CD4-positive, alpha-beta T cell treated with Interleukin-1 beta for 1 hour (primary cell): Measurements from ENCODE around the gene FGFR3.
"Not testable (repeated sequence)": the region's sequence is repeated elsewhere in the genome, so short reads cannot be mapped to it uniquely, and the experiment has no call there.

Experiments used
- DNase-seq, 2 donors: peaks; one replicate each; pipeline ENCODE4 v3.0.0-alpha.2; 2020 to 2022

The FGFR3 gene

DNA sequence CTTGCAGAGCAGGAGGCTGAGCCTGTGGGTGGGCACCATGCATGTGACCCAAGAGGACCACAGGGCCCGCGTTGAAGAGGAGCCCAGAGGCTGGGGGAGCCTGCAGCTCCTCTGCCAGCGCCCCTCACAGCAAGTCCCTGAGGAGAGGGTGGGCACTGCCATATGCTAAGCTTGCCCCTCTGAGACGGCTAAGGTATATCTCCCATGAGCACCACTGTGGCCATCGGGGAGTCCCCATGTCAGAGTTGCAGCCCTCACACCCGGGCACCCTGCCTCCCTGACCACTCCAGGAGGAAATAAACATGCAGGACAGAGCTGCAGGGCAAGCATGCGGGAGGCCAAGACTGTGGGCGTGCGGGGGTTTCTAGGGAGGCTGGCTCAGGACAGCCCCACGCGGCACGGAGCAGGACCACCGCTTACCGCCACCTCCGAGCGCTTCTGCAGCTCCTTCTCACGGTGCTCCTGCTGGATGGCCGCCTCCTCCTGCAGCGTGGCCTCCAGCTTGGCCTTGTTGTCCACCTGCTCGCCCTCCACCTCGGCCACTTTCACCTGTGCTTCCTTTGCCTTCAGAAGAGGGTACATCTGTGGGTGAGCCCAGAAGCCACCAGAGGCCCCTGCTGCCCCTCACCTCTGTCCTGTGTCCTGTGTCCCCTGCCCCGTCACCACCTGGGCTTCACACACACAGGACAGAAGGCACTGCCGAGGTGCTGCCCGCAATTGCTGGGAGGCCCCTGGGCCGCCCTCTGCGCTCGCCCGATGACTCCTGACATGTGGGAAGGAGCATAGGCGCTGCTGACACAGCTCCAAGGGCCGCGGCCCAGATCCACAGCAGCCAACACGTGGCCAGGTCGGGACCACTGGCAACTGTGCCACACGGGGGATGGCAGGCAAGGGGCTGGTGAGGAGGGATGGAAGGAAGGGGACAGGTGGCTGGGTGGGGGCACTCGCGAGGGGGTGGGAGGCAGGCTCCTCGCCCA, 29.8 kb downstream of the FGFR3 start:
- DNase-seq, result no peak

DNA sequence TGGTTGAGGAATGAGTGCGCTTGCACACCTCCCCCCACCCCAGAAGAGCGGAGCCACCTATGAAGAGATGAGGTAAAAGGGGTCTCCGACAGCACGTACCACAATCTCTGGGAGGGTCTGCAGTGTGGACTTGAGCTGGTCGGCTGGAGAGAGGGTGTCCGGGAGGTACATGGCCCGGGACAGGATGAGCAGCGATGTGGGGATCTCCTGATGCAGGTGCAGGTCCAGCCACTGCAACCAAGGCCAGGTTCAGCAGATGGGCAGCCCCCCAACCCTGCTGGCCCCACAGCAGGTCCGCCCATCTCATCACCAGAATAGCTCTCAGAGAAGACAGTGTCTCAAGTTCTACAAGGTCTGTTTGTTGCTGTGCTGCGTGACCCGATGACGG, 30.4 kb downstream of the FGFR3 start:
- no peak for DNase-seq

DNA sequence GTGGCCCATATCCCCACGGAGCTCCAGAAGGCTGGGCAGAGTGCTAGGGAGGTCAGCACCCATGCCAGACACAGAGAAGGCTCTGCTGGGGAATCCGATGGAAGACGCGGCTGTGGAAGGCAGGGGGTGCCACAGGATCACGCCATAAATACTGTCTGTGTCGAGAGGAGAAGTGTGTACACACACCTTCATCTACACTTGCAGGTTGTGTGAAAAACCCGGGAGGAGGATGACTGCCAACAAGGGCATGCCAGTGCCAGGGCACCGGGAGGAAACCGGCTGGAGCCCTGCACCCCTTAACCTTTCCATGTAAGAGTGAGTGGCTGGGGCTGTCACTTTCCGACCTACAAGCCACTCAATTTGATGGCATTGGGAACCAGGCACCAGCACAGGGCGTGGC, 31.7 kb downstream of the FGFR3 start:
- no peak for DNase-seq

DNA sequence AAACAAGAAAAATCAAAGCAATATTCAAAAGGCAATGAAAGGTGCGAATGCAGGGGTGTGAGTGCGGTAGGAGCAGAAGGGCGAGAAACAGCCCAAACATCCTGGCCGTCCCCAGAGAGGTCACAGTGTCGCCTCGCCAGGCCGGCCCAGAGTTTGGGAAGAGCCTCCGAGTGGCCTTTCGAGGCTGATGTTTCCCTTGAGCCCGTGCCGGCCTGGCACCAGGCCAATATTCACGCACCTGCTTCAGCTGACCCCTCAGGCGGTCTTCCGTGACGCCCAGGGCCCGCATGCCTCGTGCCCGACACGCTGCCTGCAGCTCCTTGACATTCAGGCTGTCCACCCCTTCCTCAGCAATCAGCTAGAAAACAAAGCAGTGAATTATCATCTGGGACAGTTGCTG, 32.2 kb downstream of the FGFR3 start:
- no peak for DNase-seq

DNA sequence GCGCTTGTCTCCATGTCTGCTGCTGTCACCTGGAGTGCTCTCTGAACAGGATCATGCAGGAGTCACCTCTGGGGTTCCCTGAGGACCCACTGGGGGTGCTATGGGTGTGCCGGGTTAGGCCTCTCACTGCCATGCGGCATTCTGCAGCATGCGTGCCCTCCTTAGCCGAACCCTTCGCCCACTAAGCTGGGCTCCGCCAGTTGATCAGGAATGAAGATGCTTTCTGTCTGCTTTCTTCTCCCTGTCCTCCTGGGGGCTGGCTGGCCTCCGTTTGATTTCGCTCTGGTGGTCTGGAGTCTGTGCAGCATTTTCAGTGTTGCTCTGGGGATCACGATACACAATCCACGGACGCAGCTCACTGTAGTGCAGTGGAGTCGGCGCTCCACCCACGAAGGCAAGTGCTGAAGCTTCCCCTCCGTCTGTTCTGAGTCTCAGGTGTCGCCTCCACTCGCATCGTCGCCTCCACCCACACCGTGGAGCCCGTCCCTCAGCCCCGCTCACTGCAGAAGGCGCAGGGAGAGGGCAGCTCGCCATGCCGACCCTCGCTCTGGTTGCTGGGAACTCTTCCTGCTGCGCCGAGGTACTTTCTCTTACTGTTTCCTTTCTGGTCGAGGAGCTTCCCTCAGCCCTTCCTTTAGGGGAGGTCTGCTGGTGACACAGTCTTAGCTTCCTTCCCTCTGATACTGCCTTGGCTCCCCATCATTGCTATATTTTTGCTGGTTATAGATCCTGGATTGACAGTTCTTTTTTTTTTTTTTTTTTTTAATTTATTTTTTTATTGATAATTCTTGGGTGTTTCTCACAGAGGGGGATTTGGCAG, 33.6 kb downstream of the FGFR3 start:
- no peak for DNase-seq

DNA sequence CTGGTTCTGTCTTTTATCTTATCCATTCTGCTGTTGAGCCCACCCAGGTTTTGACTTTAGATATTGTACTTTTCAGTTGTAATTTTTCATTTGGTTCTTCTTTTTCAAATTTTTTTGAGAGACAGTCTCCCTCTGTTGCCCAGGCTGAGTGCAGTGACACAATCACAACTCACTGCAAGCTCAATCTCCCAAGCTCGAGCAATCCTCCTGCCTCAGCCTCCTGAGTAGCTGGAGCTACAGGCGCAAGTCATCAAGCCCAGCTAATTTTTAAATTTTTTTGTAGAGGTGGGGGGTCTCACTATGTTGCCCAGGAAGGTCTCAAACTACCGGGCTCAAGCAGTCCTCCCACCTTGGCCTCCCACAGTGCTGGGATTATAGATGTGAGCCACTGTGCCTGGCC, 37.1 kb downstream of the FGFR3 start:
- DNase-seq, result no peak

DNA sequence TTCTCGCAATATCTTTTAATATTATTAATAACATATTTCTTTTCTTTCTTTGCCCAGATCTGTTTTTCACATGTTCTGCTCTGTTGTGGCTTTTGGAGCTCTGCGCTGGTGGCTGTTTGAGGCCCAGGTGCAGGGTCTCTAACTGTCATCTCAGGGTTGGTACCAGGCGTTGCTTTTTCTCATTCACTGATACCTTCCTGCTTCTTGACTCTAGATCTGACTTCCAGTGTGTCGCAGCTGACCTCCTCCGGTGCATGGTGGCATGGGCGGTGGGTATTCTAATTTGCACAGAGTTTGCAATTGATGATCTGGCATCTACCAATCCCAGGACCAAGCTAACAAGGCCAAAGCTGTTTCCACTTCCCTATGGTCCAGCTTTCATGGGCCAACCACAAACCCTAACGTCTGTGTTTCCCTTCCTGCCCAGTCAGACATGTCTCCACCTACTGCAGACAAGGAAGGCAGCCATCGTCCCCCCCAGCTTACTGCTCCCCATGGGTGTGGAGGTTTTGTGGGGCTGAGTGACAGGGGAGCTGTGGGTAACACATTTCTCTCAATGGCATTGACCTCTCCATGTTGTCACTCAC, 37.6 kb downstream of the FGFR3 start:
- no peak for DNase-seq

DNA sequence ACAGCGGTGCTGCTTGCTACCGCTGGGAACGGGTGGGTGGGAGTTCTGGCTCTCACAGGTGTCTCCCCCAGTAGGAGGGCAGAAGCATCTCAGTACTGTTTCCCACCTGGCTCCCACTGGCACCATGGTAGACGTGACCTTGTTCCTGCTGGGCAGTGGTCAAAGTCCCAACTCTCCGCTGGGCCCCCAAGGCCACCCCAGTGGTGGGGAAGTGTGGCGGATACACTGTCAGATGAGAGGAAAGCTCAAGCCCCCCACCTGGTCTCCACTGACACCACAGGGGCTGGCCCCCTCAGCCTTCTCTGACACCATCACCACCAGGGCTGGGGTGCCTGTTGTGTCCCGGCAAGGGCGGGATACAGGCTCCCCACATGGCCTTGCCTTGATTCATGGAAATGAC, 38.2 kb downstream of the FGFR3 start:
- DNase-seq, result no peak

DNA sequence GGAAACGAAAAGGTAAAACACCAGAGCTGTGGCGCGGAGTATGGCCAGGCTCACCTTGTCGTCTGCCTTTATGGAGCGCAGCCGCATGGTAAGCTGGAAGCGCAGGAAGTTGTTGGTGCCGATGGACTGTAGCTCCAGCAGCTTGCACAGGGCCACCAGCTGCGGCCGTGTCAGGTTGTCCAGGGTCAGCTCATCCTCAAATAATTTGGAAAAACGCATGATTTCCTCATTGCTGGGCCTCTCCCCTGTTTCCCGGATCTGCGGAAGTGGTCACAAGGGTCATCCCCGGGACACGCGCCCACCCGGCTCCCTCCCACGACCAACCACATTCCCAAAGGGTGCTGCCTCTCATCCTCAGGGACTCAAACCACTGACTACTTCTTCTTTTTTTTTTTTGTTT, 39.6 kb downstream of the FGFR3 start:
- DNase-seq, result no peak

DNA sequence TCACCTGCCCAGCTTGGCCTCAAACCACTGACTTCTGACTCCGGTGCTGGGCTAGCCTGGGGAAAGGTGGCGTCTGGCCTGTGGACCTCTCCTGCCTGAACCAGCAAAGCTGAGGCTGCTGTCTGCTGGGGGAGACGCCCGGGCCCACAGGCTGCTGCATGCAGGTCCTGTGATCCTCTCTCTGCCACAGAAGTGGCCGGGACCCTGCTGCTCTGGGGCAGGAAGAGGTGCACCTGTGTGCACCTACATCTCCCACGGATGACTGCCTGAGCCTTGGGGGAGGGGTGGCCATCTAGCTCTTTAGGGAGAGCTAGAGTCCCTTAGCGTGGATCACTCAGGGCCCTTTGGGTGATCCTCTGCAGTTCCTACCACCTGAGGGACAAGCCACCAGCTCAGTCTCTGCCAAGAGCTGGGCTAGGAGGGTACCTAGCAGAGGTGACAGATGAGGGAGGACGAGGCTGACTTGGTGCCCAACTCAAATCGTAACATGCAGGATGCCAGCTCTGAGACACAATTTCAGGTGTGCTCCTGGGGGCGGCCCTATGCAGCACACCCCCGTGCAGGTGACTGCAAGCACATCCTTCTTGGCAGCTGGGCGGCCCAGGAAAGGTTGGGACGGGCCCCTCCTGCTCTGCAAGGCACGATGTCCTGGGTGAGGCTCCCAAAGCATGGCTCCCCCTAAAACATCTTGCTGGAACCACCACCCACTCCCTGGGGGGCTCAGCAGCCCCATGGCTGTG, 40.4 kb downstream of the FGFR3 start:
- DNase-seq, result no peak

DNA sequence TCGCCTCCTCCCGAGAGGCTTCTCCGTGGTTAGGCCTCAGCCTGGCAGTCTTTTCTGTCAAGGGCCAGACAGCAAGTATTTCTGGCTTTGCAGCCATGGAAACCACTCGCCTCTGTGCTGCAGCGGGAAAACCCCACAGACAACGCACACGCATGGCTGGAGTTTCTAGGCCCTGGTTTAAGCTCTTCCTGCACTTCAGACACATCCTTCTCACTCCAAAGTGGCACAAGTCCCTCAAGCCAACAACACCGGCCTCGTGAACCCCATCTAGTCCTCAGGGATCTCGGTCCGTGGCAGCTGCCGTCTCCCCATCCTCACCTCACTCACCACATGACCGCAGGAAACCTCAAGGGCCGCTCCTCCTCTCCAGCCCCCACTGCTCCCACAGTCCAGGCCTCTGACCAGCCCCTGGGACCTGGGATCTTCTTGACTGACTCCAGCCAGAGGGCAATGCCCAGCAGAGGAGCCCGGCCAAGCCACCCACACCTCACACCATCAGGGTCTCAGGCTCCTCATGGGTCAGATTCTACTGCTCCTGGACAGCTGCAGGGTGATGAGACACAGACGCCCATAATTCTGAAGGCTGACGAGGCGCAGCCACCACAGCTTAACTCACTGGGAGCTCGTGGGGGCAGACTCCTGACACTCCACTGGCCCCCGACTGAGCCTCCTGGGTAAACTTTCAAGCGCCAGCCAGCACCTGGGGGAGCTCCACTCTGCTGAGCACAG, 41.1 kb downstream of the FGFR3 start:
- DNase-seq, result peak in 1 of 2 donors; percentile 24

DNA sequence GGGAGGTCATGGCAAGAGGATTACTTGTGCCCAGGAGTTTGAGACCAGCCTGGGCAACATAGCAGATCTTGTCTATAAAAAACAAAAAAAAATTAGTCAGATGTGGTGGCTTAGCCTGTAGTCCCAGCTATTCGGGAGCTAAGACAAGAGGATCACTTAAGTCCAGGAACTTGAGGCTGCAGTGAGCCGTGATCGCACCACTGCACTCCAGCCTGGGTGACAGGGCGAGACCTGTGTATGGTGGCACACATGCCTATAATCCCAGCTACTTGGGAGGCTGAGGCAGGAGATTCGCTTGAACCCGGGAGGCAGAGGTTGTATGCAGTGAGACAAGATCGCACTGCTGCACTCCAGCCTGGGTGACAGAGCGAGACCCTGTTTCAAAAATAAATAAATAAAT, 42.7 kb downstream of the FGFR3 start:
- DNase-seq, result not testable (repeated sequence)

DNA sequence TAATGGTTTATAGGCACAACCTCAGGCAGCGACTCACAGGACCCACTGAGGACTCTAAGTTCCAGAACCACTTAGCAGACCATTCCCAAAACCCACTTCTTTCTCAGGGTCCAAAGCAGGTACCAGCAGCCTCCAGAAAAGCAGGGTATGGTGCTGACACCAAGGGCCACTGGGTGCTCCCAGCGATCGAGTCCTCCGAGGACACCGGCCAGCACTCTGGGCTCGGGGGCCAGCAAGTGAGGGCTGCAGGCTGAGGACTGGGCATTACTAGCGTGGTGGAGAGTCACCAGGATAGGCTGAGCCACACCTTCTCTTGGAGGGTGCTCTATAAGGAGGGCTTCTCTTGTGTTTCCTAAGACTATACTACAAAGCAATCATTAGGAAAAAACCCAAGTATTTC, 43.6 kb downstream of the FGFR3 start:
- no peak for DNase-seq

DNA sequence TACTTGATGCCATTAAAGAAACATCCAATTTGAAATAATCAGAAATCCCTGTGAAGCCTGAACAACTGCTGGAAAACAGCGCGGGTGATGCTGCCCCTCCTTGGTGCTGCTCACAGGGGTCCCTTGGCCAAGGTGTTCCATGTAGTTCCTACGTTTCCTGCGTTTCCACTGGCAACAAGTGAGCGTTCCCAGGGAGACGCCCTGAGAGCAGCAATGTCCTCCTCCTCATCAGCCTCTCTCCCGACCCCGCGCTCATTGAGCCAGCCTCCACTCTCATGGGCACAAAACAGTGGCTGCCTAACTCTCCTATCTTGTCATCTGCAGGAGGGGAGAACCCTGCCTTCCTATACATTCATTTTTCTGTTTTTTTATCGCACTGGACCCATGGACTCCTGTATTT, 44.0 kb downstream of the FGFR3 start:
- DNase-seq, result no peak

DNA sequence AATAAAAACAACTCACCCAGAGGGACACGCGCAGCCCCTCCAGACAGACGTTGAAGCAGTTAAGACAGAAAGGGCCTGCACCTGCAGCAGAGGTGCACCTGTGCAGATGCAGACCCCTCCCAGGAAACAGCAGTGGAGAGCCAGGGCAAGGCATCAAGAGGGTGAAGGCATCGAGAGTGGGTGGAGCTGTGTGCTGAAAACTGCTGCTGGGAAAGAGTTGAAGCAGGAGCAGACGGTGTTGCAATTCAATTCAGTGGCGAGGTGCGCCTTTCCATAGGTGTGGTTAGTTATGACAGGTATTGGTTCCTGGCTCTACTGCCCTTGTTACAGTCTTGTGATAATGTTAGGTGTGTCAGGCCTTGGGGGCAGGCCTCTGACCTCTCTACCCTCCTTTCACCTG, 46.2 kb downstream of the FGFR3 start:
- no peak for DNase-seq

DNA sequence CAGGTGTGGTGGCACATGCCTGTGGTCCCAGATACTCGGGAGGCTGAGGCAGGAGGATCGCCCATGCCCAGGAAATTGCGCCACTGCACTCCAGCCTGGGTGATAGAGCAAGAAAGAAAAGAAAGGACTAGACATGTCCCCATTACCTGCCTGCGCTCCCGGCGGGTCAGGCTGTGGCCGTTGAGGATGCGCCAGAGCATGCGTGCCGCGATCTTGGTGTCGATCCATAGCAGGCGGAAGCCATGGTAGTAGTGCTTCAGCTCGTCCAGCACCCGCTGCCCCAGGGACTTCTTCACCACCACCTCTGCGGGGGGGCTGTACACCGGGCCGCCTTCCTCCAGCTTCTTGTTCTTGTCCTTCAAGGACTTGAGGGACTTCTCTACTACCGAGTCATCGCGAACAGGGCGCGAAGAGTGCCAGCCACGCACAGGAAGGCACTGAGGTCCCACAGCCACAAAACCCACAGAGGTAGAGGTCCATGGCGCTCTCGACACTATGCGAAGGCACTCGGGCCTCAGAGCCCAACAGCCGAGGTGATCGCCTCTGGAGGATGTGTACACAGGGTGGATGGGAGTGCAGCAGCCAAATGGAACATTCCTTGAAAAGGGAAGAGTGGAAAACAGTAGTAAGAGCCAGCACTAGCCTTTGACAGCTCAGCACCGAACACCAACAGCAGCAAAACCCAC, 48.3 kb downstream of the FGFR3 start:
- DNase-seq, result no peak

DNA sequence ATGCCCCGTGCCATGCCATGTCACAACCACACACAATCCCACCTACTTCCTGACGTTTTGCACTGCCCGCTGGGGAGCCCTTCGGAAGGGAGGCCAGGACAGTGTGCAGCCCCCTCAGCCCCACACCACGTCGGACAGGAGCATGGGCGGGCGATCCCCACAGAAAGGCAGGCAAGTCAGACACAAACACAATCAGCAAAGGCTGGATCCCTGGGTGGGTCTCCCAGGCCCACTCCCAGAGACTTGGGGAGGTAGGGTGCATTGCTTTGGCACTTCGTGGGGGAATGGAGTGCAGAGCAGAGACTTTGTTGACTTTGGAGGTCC, 48.8 kb downstream of the FGFR3 start:
- no peak for DNase-seq

DNA sequence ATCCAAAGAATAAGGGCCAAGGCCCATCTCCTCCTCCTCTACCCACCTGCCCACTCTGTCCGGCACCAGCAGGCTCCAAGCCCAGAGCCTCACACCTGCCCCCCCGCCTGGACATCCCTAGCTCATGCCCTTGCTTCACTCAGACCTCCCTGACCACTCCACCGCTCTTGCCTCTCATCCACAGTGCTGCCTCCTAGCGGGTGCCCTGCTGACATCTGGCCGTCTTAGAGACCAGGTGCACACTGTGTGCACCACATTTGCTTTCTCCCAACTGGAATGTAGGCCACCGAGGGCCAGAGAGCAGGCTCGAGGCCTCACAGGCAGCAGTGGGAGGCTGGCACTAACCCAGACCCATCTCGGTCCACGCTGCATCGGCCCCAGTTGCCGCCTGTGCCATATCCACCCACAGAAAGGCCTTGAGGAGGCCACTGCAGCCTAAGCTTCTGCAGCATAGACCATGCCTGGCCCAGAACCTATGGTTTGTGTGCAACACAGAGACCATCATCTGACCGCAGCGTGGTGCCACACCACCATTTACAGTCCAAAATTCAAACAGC, 49.3 kb downstream of the FGFR3 start:
- DNase-seq, result no peak

DNA sequence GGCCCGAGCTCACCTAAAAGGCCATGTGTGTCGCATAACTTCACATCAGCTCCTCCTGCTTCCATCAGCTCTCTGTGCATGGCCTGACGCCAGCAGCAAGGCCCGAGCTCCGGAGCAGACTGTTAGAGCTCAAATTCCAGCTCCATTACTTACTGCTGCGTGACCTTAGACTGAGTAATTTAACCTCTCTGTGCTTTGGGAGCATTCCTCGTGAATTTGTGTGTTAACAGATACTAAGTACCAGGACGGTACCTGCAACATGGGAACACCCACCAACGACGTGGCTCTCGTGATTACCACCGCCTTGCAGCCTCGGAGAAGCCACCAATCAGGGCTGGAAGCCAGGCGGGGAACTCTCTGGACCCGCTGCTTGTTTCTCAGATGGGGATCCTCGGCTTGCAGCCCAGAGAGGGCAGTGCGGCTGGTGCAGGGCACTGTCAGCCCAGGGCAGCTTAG, 49.9 kb downstream of the FGFR3 start:
- no peak for DNase-seq

DNA sequence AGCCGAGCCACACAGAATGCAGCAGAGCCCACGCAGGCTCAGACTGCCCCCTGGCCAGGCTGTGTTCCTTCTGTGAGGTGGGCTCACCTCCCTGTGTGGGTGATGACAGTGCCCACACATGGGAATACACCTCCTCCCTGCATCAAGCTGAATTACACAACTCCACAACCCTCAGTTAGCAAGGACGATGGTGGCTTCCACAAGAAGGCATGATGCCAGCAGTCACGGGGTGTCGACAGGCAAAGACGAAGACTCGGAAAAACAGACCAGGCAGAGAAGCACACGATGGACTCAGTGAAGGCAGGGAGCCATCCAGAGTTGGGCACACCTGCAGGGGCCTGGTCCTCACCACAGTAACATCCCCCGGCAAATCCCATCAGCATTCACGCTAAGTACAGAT, 50.8 kb downstream of the FGFR3 start:
- no peak for DNase-seq

DNA sequence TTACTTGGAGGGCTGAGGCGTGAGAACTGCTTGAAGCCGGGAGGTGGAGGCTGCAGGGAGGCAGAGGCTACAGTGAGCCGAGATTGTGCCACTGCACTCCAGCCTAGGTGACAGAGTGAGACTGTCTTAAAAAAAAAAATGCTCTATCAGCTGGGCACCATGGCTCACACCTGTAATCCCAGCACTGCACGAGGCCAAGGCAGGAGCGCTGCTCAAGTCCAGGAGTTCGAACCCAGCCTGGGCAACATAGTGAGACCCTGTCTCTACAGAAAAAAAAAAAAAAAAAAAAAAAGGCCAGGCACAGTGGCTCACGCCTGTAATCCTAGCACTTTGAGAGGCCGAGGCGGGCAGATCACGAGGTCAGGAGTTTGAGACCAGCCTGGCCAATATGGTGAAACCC, 51.5 kb downstream of the FGFR3 start:
- DNase-seq, result not testable (repeated sequence)
